ENCODE data around the gene NAV3. TPM values are rescaled to one million over a fixed set of nuclear protein-coding genes. Genes with fewer than 3 reads are reported as not detected.

Gene NAV3
- total RNA-seq, 5 donors from 2014 or later (not counting 1 experiment from before 2014, with no cell fraction given): 0.26 TPM; not detected in 4

DNA sequence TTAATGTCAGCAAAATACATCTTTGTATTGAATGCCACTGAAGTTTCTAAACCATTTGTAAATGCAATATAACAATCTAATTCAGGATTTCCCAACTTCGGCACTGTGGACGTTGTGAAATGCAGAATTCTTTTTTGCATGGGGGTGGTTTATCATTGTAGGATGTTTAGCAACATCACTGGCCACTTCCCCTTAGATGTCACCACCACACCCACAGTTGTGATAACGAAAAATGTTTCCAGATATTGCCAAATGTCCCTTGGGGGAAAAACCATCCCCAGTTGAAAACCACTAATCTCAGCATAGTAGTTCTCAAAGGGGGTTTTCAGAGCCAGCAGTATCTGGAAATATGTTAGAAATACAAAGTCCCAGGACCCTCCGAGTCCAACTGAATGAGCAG is 203.3 kb downstream of the NAV3 start:
- Histone ChIP-seq H3K9me3 (no peaks in the 10 kb centered on the region), H3K4me1 (ENCODE audit: control insufficient read depth in 1 of 2, extremely low read depth in 1 of 2, insufficient read depth in 2 of 2, low read length in 2 of 2) (no peaks in the 10 kb centered on the region), H3K27me3 (replicated peaks in 1 of 2; ENCODE audit: control insufficient read depth in 2 of 2, extremely low read depth in 1 of 2, insufficient read depth in 2 of 2, low read length in 1 of 2) (no peaks in the 10 kb centered on the region), H3K4me3 (ENCODE audit: control insufficient read depth in 1 of 2, extremely low read depth in 1 of 2, low read length in 1 of 2) (no peak overlapping the region), H3K27ac (ENCODE audit: low read length) (no peak overlapping the region), H3K36me3 (ENCODE audit: control insufficient read depth in 2 of 2, extremely low read depth in 1 of 2, insufficient read depth in 1 of 2, low read length in 1 of 2) (no peaks in the 10 kb centered on the region)
- Mint-ChIP-seq H3K4me1 (no peaks in the 10 kb centered on the region), H3K4me3 (no peak overlapping the region), H3K27me3 (no peaks in the 10 kb centered on the region), H3K36me3 (no peaks in the 10 kb centered on the region), H3K27ac (no peak overlapping the region), H3K9me3 (peaks cover 9 to 22% (median 11%) of the 10 kb centered on the region in 3 donors)
- DNase-seq: no peak
- ChIA-PET CTCF (interaction anchor here in 1 of 2 donors (0.5 kb wide), 1 partner anchor 25 kb away, joined by 5 read pairs; no protein-coding TSS in a partner anchor), POLR2A (no interaction called here)
- 100% methylated on average over 1 of the region's 4 CpGs for WGBS (ENCODE audit: insufficient coverage)
- ATAC-seq (replicated peaks in 1 of 4): no peak

- 55% methylated on average over 13 of the region's 14 CpGs for WGBS (ENCODE audit: insufficient coverage)
- Mint-ChIP-seq H3K4me3 (no peak overlapping the region), H3K36me3 (no peaks in the 10 kb centered on the region), H3K27ac (no peak overlapping the region), H3K27me3 (no peaks in the 10 kb centered on the region), H3K9me3 (peaks cover 11 to 16% (median 16%) of the 10 kb centered on the region in 3 donors), H3K4me1 (no peaks in the 10 kb centered on the region)
- no peaks in the 10 kb centered on the region for H3K27me3 ChIP-seq (replicated peaks in 1 of 2; ENCODE audit: control insufficient read depth in 2 of 2, extremely low read depth in 1 of 2, insufficient read depth in 2 of 2, low read length in 1 of 2)
- ChIA-PET POLR2A (no interaction called here), CTCF (no interaction called here)
- no peak overlapping the region for H3K27ac ChIP-seq (ENCODE audit: low read length)
- no peaks in the 10 kb centered on the region for H3K4me1 ChIP-seq (ENCODE audit: control insufficient read depth in 1 of 2, extremely low read depth in 1 of 2, insufficient read depth in 2 of 2, low read length in 2 of 2)
- H3K9me3 ChIP-seq: no peaks in the 10 kb centered on the region
- ATAC-seq (replicated peaks in 1 of 4) (no peak), DNase-seq (no peak)
- H3K36me3 ChIP-seq (ENCODE audit: control insufficient read depth in 2 of 2, extremely low read depth in 1 of 2, insufficient read depth in 1 of 2, low read length in 1 of 2): no peaks in the 10 kb centered on the region
- no peak overlapping the region for H3K4me3 ChIP-seq (ENCODE audit: control insufficient read depth in 1 of 2, extremely low read depth in 1 of 2, low read length in 1 of 2)
Measured at GRCh38 chr12:78035901-78036606, 205.4 kb downstream of the NAV3 start.

DNA sequence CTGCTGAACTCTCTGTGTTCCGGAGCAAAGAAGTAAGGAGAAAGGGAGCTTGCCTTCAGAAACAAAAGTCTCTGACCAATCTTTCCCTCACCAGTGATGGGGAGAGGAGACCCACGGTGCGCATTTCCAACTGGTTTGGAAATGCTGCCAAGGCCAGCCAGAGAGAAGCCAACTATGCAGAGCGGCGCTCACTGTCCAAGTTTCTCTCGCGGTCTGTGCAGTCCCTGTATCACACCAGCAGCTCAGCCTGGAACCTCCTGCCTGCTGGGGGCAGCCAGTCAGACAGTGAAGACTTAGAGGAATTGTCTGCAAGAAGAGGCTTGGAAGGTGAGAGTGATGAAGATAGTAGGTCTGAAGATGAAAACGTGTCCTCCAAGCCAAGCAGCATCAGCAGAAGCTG is 206.2 kb downstream of the NAV3 start:
- H3K27ac Mint-ChIP-seq: no peak overlapping the region
- H3K27me3 Mint-ChIP-seq: no peaks in the 10 kb centered on the region
- no peak overlapping the region for H3K4me3 ChIP-seq (ENCODE audit: control insufficient read depth in 1 of 2, extremely low read depth in 1 of 2, low read length in 1 of 2)
- no peak overlapping the region for H3K27ac ChIP-seq (ENCODE audit: low read length)
- H3K9me3 Mint-ChIP-seq: peaks cover 13 to 21% (median 14%) of the 10 kb centered on the region in 3 donors
- no peaks in the 10 kb centered on the region for H3K27me3 ChIP-seq (replicated peaks in 1 of 2; ENCODE audit: control insufficient read depth in 2 of 2, extremely low read depth in 1 of 2, insufficient read depth in 2 of 2, low read length in 1 of 2)
- no peaks in the 10 kb centered on the region for H3K36me3 ChIP-seq (ENCODE audit: control insufficient read depth in 2 of 2, extremely low read depth in 1 of 2, insufficient read depth in 1 of 2, low read length in 1 of 2)
- ChIA-PET CTCF (interaction anchor here in 1 of 2 donors (0.7 kb wide), 1 partner anchor 82 kb away, joined by 3 read pairs; no protein-coding TSS in a partner anchor), POLR2A (interaction anchor here in 1 of 2 donors (0.6 kb wide), 1 partner anchor 26 kb away, joined by 3 read pairs; no protein-coding TSS in a partner anchor)
- H3K4me1 Mint-ChIP-seq: no peaks in the 10 kb centered on the region
- no peaks in the 10 kb centered on the region for H3K9me3 ChIP-seq
- H3K36me3 Mint-ChIP-seq: no peaks in the 10 kb centered on the region
- ATAC-seq (replicated peaks in 1 of 4) (no peak), DNase-seq (no peak)
- 90% methylated on average over 5 of the region's 8 CpGs for WGBS (ENCODE audit: insufficient coverage)
- H3K4me3 Mint-ChIP-seq: no peak overlapping the region
- H3K4me1 ChIP-seq (ENCODE audit: control insufficient read depth in 1 of 2, extremely low read depth in 1 of 2, insufficient read depth in 2 of 2, low read length in 2 of 2): no peaks in the 10 kb centered on the region

- Histone ChIP-seq H3K9me3 (no peaks in the 10 kb centered on the region), H3K27ac (ENCODE audit: low read length) (no peak overlapping the region), H3K4me3 (ENCODE audit: control insufficient read depth in 1 of 2, extremely low read depth in 1 of 2, low read length in 1 of 2) (no peak overlapping the region), H3K27me3 (replicated peaks in 1 of 2; ENCODE audit: control insufficient read depth in 2 of 2, extremely low read depth in 1 of 2, insufficient read depth in 2 of 2, low read length in 1 of 2) (no peaks in the 10 kb centered on the region), H3K4me1 (ENCODE audit: control insufficient read depth in 1 of 2, extremely low read depth in 1 of 2, insufficient read depth in 2 of 2, low read length in 2 of 2) (no peaks in the 10 kb centered on the region), H3K36me3 (ENCODE audit: control insufficient read depth in 2 of 2, extremely low read depth in 1 of 2, insufficient read depth in 1 of 2, low read length in 1 of 2) (no peaks in the 10 kb centered on the region)
- H3K27ac Mint-ChIP-seq: no peak overlapping the region
- H3K36me3 Mint-ChIP-seq: no peaks in the 10 kb centered on the region
- H3K4me1 Mint-ChIP-seq: no peaks in the 10 kb centered on the region
- no peak for ATAC-seq (replicated peaks in 1 of 4)
- WGBS (ENCODE audit: insufficient coverage): no CpG with 5 or more reads among the region's 2 CpGs
- no peak for DNase-seq
- ChIA-PET CTCF (no interaction called here), POLR2A (no interaction called here)
- no peak overlapping the region for H3K4me3 Mint-ChIP-seq
- H3K27me3 Mint-ChIP-seq: no peaks in the 10 kb centered on the region
- peaks cover 13 to 21% (median 17%) of the 10 kb centered on the region in 3 donors for H3K9me3 Mint-ChIP-seq
Measured at GRCh38 chr12:78037707-78038106, 207.0 kb downstream of the NAV3 start.

- Mint-ChIP-seq H3K4me1 (no peaks in the 10 kb centered on the region), H3K27me3 (no peaks in the 10 kb centered on the region), H3K36me3 (no peaks in the 10 kb centered on the region), H3K27ac (no peak overlapping the region), H3K4me3 (no peak overlapping the region), H3K9me3 (peaks cover 16 to 19% (median 17%) of the 10 kb centered on the region in 3 donors)
- H3K9me3 ChIP-seq: no peaks in the 10 kb centered on the region
- DNase-seq: no peak
- H3K4me3 ChIP-seq (ENCODE audit: control insufficient read depth in 1 of 2, extremely low read depth in 1 of 2, low read length in 1 of 2): no peak overlapping the region
- H3K27me3 ChIP-seq (replicated peaks in 1 of 2; ENCODE audit: control insufficient read depth in 2 of 2, extremely low read depth in 1 of 2, insufficient read depth in 2 of 2, low read length in 1 of 2): no peaks in the 10 kb centered on the region
- WGBS (ENCODE audit: insufficient coverage): no CpG with 5 or more reads among the region's 1 CpG
- ChIA-PET POLR2A (no interaction called here), CTCF (no interaction called here)
- H3K4me1 ChIP-seq (ENCODE audit: control insufficient read depth in 1 of 2, extremely low read depth in 1 of 2, insufficient read depth in 2 of 2, low read length in 2 of 2): no peaks in the 10 kb centered on the region
- ATAC-seq (replicated peaks in 1 of 4): no peak
- H3K36me3 ChIP-seq (ENCODE audit: control insufficient read depth in 2 of 2, extremely low read depth in 1 of 2, insufficient read depth in 1 of 2, low read length in 1 of 2): no peaks in the 10 kb centered on the region
- no peak overlapping the region for H3K27ac ChIP-seq (ENCODE audit: low read length)
Measured at GRCh38 chr12:78038541-78038940, 207.8 kb downstream of the NAV3 start.

- no peaks in the 10 kb centered on the region for H3K4me1 ChIP-seq (ENCODE audit: control insufficient read depth in 1 of 2, extremely low read depth in 1 of 2, insufficient read depth in 2 of 2, low read length in 2 of 2)
- H3K4me3 ChIP-seq (ENCODE audit: control insufficient read depth in 1 of 2, extremely low read depth in 1 of 2, low read length in 1 of 2): no peak overlapping the region
- no peaks in the 10 kb centered on the region for H3K27me3 ChIP-seq (replicated peaks in 1 of 2; ENCODE audit: control insufficient read depth in 2 of 2, extremely low read depth in 1 of 2, insufficient read depth in 2 of 2, low read length in 1 of 2)
- H3K4me1 Mint-ChIP-seq: no peaks in the 10 kb centered on the region
- no peaks in the 10 kb centered on the region for H3K9me3 ChIP-seq
- H3K27ac Mint-ChIP-seq: no peak overlapping the region
- no peak for ATAC-seq (replicated peaks in 1 of 4)
- no peaks in the 10 kb centered on the region for H3K36me3 ChIP-seq (ENCODE audit: control insufficient read depth in 2 of 2, extremely low read depth in 1 of 2, insufficient read depth in 1 of 2, low read length in 1 of 2)
- no peak overlapping the region for H3K27ac ChIP-seq (ENCODE audit: low read length)
- DNase-seq: no peak
- WGBS (ENCODE audit: insufficient coverage): no CpG with 5 or more reads among the region's 4 CpGs
- CTCF ChIA-PET: no interaction called here
- H3K4me3 Mint-ChIP-seq: no peak overlapping the region
- no peaks in the 10 kb centered on the region for H3K36me3 Mint-ChIP-seq
- peaks cover 13 to 19% (median 17%) of the 10 kb centered on the region in 3 donors for H3K9me3 Mint-ChIP-seq
- POLR2A ChIA-PET: no interaction called here
- no peaks in the 10 kb centered on the region for H3K27me3 Mint-ChIP-seq
Measured at GRCh38 chr12:78038986-78039385, 208.3 kb downstream of the NAV3 start.
